Measurements from ENCODE around the gene HIP1. TPM values are rescaled to one million over a fixed set of nuclear protein-coding genes. Genes with fewer than 3 reads are reported as not detected.
"Not testable (repeated sequence)": the region's sequence is repeated elsewhere in the genome, so short reads cannot be mapped to it uniquely, and the experiment has no call there.

The HIP1 gene
- total and polyA plus RNA-seq, 2 of the 13 experiments (the other 11 are each of a cell fraction or from before 2014, with no cell fraction given), result 4.5 to 6.2 TPM

DNA sequence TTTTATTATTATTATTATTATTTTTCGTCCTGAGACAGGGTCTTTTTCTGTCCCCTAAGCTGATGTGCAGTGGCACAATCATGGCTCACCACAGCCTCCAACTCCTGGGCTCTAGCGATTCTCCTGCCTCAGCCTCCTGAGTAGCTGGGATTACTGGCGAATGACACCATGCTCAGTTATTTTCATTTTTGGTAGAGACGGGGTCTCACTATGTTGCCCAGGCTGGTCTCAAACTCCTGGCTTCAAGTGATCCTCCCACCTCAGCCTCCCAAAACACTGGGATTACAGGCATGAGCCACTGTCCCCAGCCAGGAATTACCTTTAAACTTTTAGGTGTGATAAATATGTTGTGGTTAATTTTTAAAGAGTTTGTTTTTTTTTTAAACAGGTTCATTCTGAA lies 138.0 kb downstream of the HIP1 start:
- POLR2A ChIA-PET; H4K20me1 ChIP-seq (ENCODE audit: insufficient read depth, low read length); H3K4me1 ChIP-seq (ENCODE audit: insufficient read depth, low read length); ATAC-seq; H3K79me2 ChIP-seq (ENCODE audit: insufficient read depth, low read length); H3K36me3 ChIP-seq (replicated peaks in 1 of 2; ENCODE audit: control insufficient read depth in 1 of 2, insufficient read depth in 2 of 2, low read length in 2 of 2); H3K27ac ChIP-seq (ENCODE audit: extremely low read length, insufficient read depth, low read length); H3K27me3 ChIP-seq (ENCODE audit: control insufficient read depth in 1 of 2, insufficient read depth in 2 of 2, low read length in 2 of 2); in situ Hi-C loops (cut with HindIII; ENCODE audit: extremely low pct_ligation_motif_present, low pct_unique_long_range_greater_than_20kb); H3K9ac ChIP-seq (ENCODE audit: insufficient read depth, low read depth, low read length); H3K4me2 ChIP-seq (ENCODE audit: low read depth, low read length); FAIRE-seq; CTCF ChIA-PET (ENCODE audit: low intra/inter-chr PET ratio, low total read pairs); H2AFZ ChIP-seq (ENCODE audit: low read length); DNase-seq (ENCODE audit: low spot score); H3K9me3 ChIP-seq (ENCODE audit: low read length); H3K4me3 ChIP-seq (replicated peaks in 1 of 3; ENCODE audit: insufficient read depth in 1 of 3, low read depth in 2 of 3, low read length in 3 of 3); BruUV-seq (replicated peaks); intact Hi-C loops (cut with micrococcal nuclease; ENCODE audit: unreplicated experiment): not testable (repeated sequence)
- WGBS (ENCODE audit: low lambda C conversion rate), result 79% methylated on average over 4 of the region's 4 CpGs

- FAIRE-seq, result no peak
- no peak for DNase-seq (ENCODE audit: low spot score)
- 76% methylated on average over 11 of the region's 15 CpGs for WGBS (ENCODE audit: low lambda C conversion rate)
- H3K9me3 ChIP-seq (ENCODE audit: low read length), result no peaks in the 10 kb centered on the region
- ATAC-seq, result no peak
- in situ Hi-C loops (cut with HindIII; ENCODE audit: extremely low pct_ligation_motif_present, low pct_unique_long_range_greater_than_20kb), result no loop called here
- H3K4me2 ChIP-seq (ENCODE audit: low read depth, low read length), result no peak overlapping the region
- no peak overlapping the region for H3K4me3 ChIP-seq (replicated peaks in 1 of 3; ENCODE audit: insufficient read depth in 1 of 3, low read depth in 2 of 3, low read length in 3 of 3)
- no TSS peak for BruUV-seq (replicated peaks)
- POLR2A ChIA-PET, result no interaction called here
- H3K9ac ChIP-seq (ENCODE audit: insufficient read depth, low read depth, low read length), result no peak overlapping the region
- no peaks in the 10 kb centered on the region for H3K27me3 ChIP-seq (ENCODE audit: control insufficient read depth in 1 of 2, insufficient read depth in 2 of 2, low read length in 2 of 2)
- H3K4me1 ChIP-seq (ENCODE audit: insufficient read depth, low read length), result peaks cover 5% of the 10 kb centered on the region; the same call in 1 of the 2 replicates
- TF ChIP-seq KAT8 (CRISPR knock-in tag; IDR thresholded peaks at IDR 0.05) (no peak), TOE1 (CRISPR knock-in tag; IDR thresholded peaks at IDR 0.05) (no peak), MED13 (CRISPR knock-in tag; IDR thresholded peaks at IDR 0.05) (no peak), ZMAT5 (CRISPR knock-in tag; IDR thresholded peaks at IDR 0.05; ENCODE audit: borderline replicate concordance, low read depth) (no peak), BRD4 (CRISPR knock-in tag; IDR thresholded peaks at IDR 0.05) (no peak), SETDB1 (CRISPR knock-in tag; IDR thresholded peaks at IDR 0.05; ENCODE audit: borderline replicate concordance) (no peak)
- CTCF ChIA-PET (ENCODE audit: low intra/inter-chr PET ratio, low total read pairs), result no interaction called here
- no peaks in the 10 kb centered on the region for H3K79me2 ChIP-seq (ENCODE audit: insufficient read depth, low read length)
- intact Hi-C loops (cut with micrococcal nuclease; ENCODE audit: unreplicated experiment), result no loop called here
- H4K20me1 ChIP-seq (ENCODE audit: insufficient read depth, low read length), result no peaks in the 10 kb centered on the region
- no peaks in the 10 kb centered on the region for H3K36me3 ChIP-seq (replicated peaks in 1 of 2; ENCODE audit: control insufficient read depth in 1 of 2, insufficient read depth in 2 of 2, low read length in 2 of 2)
- H2AFZ ChIP-seq (ENCODE audit: low read length), result no peak overlapping the region
- H3K27ac ChIP-seq (ENCODE audit: extremely low read length, insufficient read depth, low read length), result no peak overlapping the region
Measured at GRCh38 chr7:75599244-75599781, 139.4 kb downstream of the HIP1 start.

Measured in HepG2 (cell line).